ENCODE data around the gene LAMA5. TPM values are rescaled to one million over a fixed set of nuclear protein-coding genes. Genes with fewer than 3 reads are reported as not detected.

The LAMA5 gene
- total RNA-seq, 1 donor from 2014 or later: 12.1 TPM

- Histone ChIP-seq H3K4me3 (no peak overlapping the region), H3K4me1 (no peaks in the 10 kb centered on the region), H3K36me3 (no peaks in the 10 kb centered on the region), H2AFZ (replicated peaks) (no peak overlapping the region), H3K27me3 (no peaks in the 10 kb centered on the region), H3K4me2 (no peak overlapping the region), H4K20me1 (ENCODE audit: low read depth) (no peaks in the 10 kb centered on the region), H3F3A (ENCODE audit: low read depth) (peaks cover 4% of the 10 kb centered on the region), H3K79me2 (ENCODE audit: low read depth) (no peaks in the 10 kb centered on the region), H3K27ac (no peak overlapping the region), H3K9me3 (ENCODE audit: low read depth) (no peaks in the 10 kb centered on the region), H3K9ac (no peak overlapping the region)
- DNase-seq (ENCODE audit: low spot score): no peak
- Mint-ChIP-seq H3K36me3 (peaks cover 3% of the 10 kb centered on the region), H3K4me3 (no peak overlapping the region), H3K9me3 (no peaks in the 10 kb centered on the region), H3K27me3 (ENCODE audit: insufficient read depth, low read depth) (peaks cover 3% of the 10 kb centered on the region), H3K4me1 (no peaks in the 10 kb centered on the region), H3K27ac (no peak overlapping the region)
- TF ChIP-seq EZH2phosphoT487 (IDR thresholded peaks at IDR 0.05) (no peak), EZH2 (IDR thresholded peaks at IDR 0.05) (no peak), CTCF (IDR thresholded peaks at IDR 0.05) (no peak)
These were observed 31.6 kb downstream of the LAMA5 start for GRCh38 chr20:62335532-62335931.

- no peaks in the 10 kb centered on the region for H3K27me3 ChIP-seq
- peaks cover 4% of the 10 kb centered on the region for H3F3A ChIP-seq (ENCODE audit: low read depth)
- no peak for DNase-seq (ENCODE audit: low spot score)
- no peak overlapping the region for H3K4me2 ChIP-seq
- Mint-ChIP-seq H3K9me3 (no peaks in the 10 kb centered on the region), H3K27me3 (ENCODE audit: insufficient read depth, low read depth) (peaks cover 2% of the 10 kb centered on the region), H3K4me1 (no peaks in the 10 kb centered on the region), H3K27ac (no peak overlapping the region), H3K36me3 (peaks cover under 1% of the 10 kb centered on the region), H3K4me3 (no peak overlapping the region)
- H3K36me3 ChIP-seq: no peaks in the 10 kb centered on the region
- TF ChIP-seq EZH2 (IDR thresholded peaks at IDR 0.05) (no peak), EZH2phosphoT487 (IDR thresholded peaks at IDR 0.05) (no peak), CTCF (IDR thresholded peaks at IDR 0.05) (no peak)
- H3K9me3 ChIP-seq (ENCODE audit: low read depth): no peaks in the 10 kb centered on the region
- H4K20me1 ChIP-seq (ENCODE audit: low read depth): no peaks in the 10 kb centered on the region
- no peaks in the 10 kb centered on the region for H3K4me1 ChIP-seq
- H3K4me3 ChIP-seq: no peak overlapping the region
- no peak overlapping the region for H3K9ac ChIP-seq
- no peak overlapping the region for H2AFZ ChIP-seq (replicated peaks)
- H3K79me2 ChIP-seq (ENCODE audit: low read depth): no peaks in the 10 kb centered on the region
- H3K27ac ChIP-seq: no peak overlapping the region
These were observed 32.2 kb downstream of the LAMA5 start for GRCh38 chr20:62334881-62335280.

DNA sequence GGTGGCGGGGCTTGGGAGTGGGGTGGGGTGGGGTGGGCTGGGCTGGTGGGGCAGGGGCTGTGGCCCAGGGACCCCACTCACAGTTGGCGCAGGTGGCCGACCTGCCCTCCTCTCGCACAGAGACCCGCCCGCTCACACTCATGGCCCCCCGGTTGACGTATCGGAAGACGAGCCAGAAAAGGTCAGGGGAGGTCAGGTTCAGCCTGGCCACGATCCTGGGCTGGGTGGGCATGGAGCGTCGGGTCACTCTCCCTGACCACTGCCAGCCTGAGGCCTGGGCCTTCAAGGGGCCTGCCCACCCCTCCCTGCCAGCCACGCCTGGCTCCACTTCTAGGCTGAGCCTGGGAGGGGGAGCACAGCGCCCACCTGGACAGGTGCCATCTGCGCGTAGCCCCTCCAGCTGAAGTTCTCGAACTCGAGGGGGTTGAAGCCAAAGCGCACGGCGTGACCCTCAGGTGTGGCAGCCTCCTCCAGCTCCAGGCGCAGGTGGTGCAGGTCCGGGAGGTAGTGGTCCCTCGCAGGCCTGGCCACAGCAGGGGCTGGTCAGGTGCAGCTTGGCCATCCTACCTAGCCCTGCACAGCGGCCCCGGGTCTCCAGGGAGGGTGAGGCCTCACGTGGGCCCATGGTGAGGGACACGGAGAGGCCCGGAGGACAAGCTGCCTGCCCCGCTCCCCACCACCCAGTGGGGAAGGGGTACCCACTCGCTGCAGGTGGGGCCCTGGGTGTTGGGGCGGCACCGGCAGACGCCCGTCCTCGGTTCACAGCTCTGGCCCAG, 33.1 kb downstream of the LAMA5 start:
- no peaks in the 10 kb centered on the region for H3K27me3 Mint-ChIP-seq (ENCODE audit: insufficient read depth, low read depth)
- H3K27me3 ChIP-seq: no peaks in the 10 kb centered on the region
- H3K36me3 Mint-ChIP-seq: no peaks in the 10 kb centered on the region
- no peak overlapping the region for H2AFZ ChIP-seq (replicated peaks)
- TF ChIP-seq CTCF (IDR thresholded peaks at IDR 0.05) (no peak), EZH2phosphoT487 (IDR thresholded peaks at IDR 0.05) (no peak), EZH2 (IDR thresholded peaks at IDR 0.05) (no peak)
- H3K79me2 ChIP-seq (ENCODE audit: low read depth): no peaks in the 10 kb centered on the region
- H3K4me1 ChIP-seq: no peaks in the 10 kb centered on the region
- no peak overlapping the region for H3K4me3 Mint-ChIP-seq
- H3K4me1 Mint-ChIP-seq: no peaks in the 10 kb centered on the region
- DNase-seq (ENCODE audit: low spot score): no peak
- no peak overlapping the region for H3K9ac ChIP-seq
- no peaks in the 10 kb centered on the region for H3K9me3 Mint-ChIP-seq
- no peak overlapping the region for H3K4me2 ChIP-seq
- no peaks in the 10 kb centered on the region for H3F3A ChIP-seq (ENCODE audit: low read depth)
- no peak overlapping the region for H3K4me3 ChIP-seq
- no peak overlapping the region for H3K27ac Mint-ChIP-seq
- H3K27ac ChIP-seq: no peak overlapping the region
- H3K9me3 ChIP-seq (ENCODE audit: low read depth): no peaks in the 10 kb centered on the region
- no peaks in the 10 kb centered on the region for H4K20me1 ChIP-seq (ENCODE audit: low read depth)
- no peaks in the 10 kb centered on the region for H3K36me3 ChIP-seq

All from neural progenitor cell (in vitro differentiated cells).